ENCODE measurements around the gene DEPDC5.

GRCh38 chr22:31764785-31765184 lies 11.0 kb downstream of the DEPDC5 start:
- no peak for TF ChIP-seq POLR2A (IDR thresholded peaks at IDR 0.05; ENCODE audit: control extremely low read depth in 1 of 2, low read depth in 2 of 2, low read length in 2 of 2)
- no peak for TF ChIP-seq CTCF (IDR thresholded peaks at IDR 0.05; ENCODE audit: control extremely low read depth in 1 of 3, insufficient read depth in 1 of 3, low read depth in 1 of 3, low read length in 3 of 3)
- no peak for TF ChIP-seq CEBPB (IDR thresholded peaks at IDR 0.05; ENCODE audit: low read depth, low read length)
- TF ChIP-seq YY1 (IDR thresholded peaks at IDR 0.05; ENCODE audit: low read depth, low read length): no peak
- TF ChIP-seq HDAC2 (IDR thresholded peaks at IDR 0.05; ENCODE audit: borderline replicate concordance in 1 of 2, low read depth in 2 of 2, low read length in 2 of 2): no peak
- TF ChIP-seq GABPA (IDR thresholded peaks at IDR 0.05; ENCODE audit: borderline replicate concordance, insufficient read depth, low read length): no peak
- TF ChIP-seq ATF2 (IDR thresholded peaks at IDR 0.05; ENCODE audit: low read length): no peak
- no peak for TF ChIP-seq CREB1 (IDR thresholded peaks at IDR 0.05)
